Hippocampal formation (tissue), 2 donors: ENCODE results near the gene LRRTM4.
"Not testable (repeated sequence)": the region's sequence is repeated elsewhere in the genome, so short reads cannot be mapped to it uniquely, and the experiment has no call there.

Experiments
- DNase-seq, 2 donors: peaks; one replicate each; lab custom pipeline; 2025; lab: John Stamatoyannopoulos, UW

Gene LRRTM4

GRCh38 chr2:76862901-76863300 lies 659.3 kb downstream of the LRRTM4 start:
- no peak for DNase-seq

DNA sequence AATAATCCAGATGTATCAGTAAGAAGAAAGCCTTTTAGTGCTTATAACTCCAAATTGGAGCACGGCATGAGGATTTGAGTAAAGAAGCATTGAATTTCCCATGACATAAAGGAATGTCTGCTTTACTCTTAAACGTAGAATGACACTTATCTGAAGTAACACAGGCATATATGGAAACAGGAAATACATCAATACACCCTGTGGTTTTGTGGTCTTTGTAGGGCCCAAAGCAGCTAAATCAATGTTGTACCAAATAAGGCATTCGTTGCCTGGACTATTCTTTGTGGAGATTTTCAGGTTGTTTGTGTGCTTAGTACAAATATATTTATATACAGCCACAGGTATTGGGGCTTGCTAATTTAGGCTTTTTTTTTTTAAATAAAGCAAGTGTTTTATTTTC lies 660.5 kb downstream of the LRRTM4 start:
- no peak for DNase-seq

- no peak for DNase-seq
Observed at GRCh38 chr2:76851000-76851399, 671.2 kb downstream of the LRRTM4 start.

DNA sequence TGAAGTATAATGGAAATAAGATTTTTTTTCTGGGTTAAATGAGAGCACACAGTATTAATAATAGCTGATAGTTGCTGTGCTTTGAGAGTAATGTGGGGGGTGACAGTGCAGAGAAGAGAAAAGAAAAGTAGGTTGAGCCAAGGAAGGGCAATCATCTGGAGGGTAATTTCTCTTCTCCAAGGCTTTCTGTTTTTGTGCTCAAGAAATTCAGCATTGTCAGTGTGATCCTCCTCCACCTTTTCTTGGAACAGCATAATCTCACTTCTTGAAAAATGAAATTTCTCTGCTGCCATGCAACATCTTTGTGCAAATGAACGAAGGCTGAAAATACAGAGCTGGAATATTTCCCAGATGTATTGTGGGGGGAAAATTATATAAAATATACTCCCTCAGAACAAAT lies 673.1 kb downstream of the LRRTM4 start:
- DNase-seq = no peak

GRCh38 chr2:76839826-76840225 lies 682.4 kb downstream of the LRRTM4 start:
- DNase-seq = no peak

GRCh38 chr2:76829374-76830234 lies 692.6 kb downstream of the LRRTM4 start:
- no peak for DNase-seq

- DNase-seq = no peak
Observed at GRCh38 chr2:76826691-76827090, 695.5 kb downstream of the LRRTM4 start.

DNA sequence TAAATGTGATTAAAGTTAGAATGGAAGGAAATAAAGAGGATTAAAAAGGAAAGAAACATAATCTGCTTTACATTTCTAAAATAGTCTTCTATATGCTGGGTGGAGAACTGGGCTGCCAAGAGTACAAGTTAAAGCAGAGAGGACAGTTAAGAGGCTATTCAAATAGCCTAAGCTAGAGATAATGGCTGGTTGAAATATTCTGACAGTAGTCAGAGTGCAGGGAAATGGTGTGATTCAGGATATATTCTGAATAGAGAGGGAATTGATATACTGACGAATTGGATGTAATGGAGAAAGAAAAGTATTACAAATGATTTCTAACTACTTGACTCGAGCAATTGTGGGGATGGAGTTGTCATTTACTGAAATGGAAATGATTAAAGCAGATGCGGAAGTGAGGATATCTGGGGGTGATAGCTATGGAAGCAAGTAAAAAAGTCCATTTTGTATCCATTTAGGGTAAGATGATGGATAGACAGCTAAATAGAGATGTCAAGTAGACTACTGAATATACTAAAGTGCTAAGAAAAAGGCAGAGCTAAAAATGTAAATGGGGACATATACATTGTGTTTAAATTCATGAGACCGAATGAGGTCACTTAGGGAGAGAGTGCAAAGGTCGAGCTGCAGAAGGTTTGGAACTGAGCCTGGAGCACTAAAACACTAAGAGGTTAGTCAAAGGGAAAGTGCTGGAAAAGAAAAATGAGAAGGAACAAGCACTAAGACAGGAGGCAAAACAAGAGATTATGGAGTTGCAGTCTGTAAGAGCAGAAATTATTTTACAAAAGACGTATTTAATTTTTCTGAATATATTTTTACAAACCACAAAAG lies 696.8 kb downstream of the LRRTM4 start:
- no peak for DNase-seq

- DNase-seq = no peak
Observed at GRCh38 chr2:76821731-76822130, 700.4 kb downstream of the LRRTM4 start.

GRCh38 chr2:76813084-76813483 lies 709.1 kb downstream of the LRRTM4 start:
- no peak for DNase-seq

- no peak for DNase-seq
Observed at GRCh38 chr2:76812156-76812555, 710.0 kb downstream of the LRRTM4 start.

DNA sequence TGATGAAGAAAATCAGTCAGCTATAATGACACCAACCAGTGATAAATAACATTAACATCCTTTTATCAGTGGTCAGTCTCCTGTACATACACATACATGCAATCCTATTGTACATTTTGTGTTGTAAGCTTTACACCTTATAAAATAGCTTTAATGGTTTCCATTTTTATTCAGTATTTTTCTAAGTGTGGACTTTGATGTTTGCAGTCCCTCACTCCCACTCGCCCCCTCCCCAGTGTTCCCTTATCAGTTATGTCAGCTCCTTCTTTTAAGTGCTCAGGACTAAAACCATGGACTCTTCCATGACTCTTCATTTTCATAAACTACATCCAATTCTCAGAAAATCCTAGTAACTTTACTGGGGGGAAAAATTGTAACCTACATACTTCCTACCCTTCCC lies 713.0 kb downstream of the LRRTM4 start:
- no peak for DNase-seq

- no peak for DNase-seq
Observed at GRCh38 chr2:76808732-76809131, 713.4 kb downstream of the LRRTM4 start.

- DNase-seq = no peak
Observed at GRCh38 chr2:76793647-76794334, 728.4 kb downstream of the LRRTM4 start.

DNA sequence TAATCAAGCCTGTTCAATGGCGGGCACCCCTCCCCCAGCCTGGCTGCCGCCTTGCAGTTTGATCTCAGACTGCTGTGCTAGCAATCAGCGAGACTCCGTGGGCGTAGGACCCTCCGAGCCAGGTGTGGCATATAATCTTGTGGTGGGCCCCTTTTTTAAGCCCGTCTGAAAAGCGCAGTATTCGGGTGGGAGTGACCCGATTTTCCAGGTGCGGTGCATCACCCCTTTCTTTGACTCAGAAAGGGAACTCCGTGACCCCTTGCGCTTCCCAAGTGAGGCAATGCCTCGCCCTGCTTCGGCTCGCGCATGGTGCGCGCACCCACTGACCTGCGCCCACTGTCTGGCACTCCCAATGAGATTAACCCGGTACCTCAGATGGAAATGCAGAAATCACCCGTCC lies 740.9 kb downstream of the LRRTM4 start:
- DNase-seq = not testable (repeated sequence)

DNA sequence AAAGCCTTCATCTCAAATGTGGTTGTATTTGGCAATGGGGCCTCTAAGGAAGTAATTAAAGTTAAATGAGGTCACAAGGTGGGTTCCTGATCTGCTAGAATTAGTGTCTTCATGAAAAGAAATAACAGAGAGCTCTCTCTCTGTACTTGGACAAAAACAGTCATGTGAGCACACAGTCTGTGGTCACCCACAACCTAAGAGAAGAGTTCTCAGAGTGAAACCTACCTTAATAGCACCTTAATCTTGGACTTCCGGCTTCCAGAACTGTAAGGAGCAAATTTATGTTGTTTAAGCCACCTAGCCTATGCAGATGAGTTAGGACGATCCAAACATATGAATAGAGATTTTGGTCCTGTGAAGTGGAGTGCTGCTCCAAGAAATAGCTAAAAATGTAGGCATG lies 758.9 kb downstream of the LRRTM4 start:
- DNase-seq = no peak

- DNase-seq = no peak
Observed at GRCh38 chr2:76760367-76760704, 761.8 kb downstream of the LRRTM4 start.

- no peak for DNase-seq
Observed at GRCh38 chr2:76759634-76760366, 762.4 kb downstream of the LRRTM4 start.

DNA sequence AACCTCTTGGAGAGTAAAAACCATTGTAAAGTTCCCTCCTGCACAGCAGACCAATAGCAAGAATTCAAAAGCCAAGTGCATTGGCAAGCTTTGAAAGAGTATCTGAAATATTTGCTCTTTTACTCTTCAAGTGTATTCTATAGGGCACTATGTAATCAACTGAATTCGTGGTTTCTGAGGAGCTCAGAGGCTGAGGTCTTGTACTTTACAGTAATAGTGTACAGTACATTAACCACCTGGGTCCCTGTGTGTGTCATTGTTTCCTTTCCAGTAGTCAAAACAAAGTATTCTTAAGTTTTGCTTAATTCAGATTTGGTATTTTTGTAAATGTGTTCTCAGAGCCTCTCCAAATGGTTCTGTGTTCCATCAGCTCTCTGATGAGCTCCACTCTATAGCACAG lies 769.7 kb downstream of the LRRTM4 start:
- DNase-seq = no peak

DNA sequence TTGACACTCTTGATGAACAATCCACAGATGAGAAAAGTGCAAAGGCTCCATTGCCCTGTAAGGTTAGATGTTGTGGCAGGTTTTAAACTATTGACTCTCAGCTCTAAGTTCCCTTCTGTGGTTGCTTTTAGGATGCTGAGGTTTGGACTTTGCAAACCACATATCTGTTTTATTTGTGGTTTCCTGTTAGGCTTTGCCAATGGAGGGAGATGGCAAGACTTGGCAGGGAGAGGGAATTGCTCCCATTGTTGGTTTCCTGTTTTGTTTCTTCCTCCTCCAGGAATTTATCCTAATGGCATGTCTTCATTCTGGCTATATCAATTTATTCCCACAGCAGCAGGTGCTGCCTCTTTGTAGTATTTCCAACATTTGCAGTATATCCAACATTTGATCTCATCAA lies 772.3 kb downstream of the LRRTM4 start:
- no peak for DNase-seq

DNA sequence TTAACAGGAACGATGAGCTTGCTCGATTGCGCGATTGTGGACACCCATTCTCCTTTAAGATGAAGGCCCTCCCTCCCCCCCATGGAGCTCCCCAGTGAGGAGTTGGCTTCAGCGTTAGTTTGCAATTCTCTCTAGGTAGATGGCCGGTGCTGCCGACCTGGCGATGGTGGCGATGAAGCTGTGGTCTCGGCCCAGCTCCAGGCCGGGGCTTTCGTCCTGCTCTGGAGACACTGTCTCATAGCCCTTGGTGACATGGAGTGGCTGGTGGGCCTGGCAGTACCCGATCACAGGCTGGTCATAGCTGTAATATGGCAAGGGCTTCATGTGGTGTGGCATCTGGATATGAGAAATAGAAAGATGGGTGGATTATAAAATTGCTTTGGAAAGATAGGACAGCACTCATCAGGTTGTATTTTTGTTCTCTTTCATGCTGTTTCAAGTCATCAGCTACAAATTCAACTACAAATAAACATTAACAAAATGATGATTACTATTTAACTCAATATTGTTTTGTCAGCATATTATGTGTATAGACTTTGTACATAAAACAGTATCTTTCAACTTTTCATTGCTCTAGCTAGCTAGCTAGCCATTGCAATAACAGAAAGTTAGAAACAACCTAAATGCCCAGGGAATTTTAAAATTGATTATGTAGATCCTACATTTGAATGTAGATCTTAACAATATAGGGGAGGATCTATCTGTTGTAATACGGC lies 773.4 kb downstream of the LRRTM4 start:
- DNase-seq = no peak
